Measurements from ENCODE around the gene ZNF888. TPM values are rescaled to one million over a fixed set of nuclear protein-coding genes. Genes with fewer than 3 reads are reported as not detected.
"Not testable (repeated sequence)": the region's sequence is repeated elsewhere in the genome, so short reads cannot be mapped to it uniquely, and the experiment has no call there.

The ZNF888 gene
- total RNA-seq, 1 donor, result 4.7 TPM

DNA sequence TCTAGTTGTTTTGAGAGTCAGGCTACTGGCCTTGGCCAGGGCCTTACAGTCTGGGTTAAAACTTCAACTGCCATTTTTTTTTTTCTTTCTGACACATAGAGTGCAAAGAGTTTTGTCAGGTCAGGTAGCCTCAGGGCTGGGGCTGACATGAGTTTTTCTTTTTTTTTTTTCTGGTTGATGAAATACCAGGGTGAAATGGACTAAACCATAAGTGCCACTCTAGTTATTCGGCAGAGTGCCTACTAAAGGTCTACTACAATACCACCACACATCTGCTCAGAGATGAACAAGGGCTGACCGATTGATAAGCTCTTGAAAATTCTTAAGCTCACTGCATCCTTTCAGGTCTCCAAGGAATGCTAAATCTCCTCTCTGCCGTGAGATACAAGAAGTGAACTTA lies 21.4 kb downstream of the ZNF888 start:
- H3K4me3 ChIP-seq (ENCODE audit: low read depth, low read length), result no peak overlapping the region
- TF ChIP-seq, protein P1, sequence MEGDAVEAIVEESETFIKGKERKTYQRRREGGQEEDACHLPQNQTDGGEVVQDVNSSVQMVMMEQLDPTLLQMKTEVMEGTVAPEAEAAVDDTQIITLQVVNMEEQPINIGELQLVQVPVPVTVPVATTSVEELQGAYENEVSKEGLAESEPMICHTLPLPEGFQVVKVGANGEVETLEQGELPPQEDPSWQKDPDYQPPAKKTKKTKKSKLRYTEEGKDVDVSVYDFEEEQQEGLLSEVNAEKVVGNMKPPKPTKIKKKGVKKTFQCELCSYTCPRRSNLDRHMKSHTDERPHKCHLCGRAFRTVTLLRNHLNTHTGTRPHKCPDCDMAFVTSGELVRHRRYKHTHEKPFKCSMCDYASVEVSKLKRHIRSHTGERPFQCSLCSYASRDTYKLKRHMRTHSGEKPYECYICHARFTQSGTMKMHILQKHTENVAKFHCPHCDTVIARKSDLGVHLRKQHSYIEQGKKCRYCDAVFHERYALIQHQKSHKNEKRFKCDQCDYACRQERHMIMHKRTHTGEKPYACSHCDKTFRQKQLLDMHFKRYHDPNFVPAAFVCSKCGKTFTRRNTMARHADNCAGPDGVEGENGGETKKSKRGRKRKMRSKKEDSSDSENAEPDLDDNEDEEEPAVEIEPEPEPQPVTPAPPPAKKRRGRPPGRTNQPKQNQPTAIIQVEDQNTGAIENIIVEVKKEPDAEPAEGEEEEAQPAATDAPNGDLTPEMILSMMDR (IDR thresholded peaks at IDR 0.05; ENCODE audit: insufficient read depth, low read length), result no peak
- no peak for DNase-seq (ENCODE audit: low read depth)

DNA sequence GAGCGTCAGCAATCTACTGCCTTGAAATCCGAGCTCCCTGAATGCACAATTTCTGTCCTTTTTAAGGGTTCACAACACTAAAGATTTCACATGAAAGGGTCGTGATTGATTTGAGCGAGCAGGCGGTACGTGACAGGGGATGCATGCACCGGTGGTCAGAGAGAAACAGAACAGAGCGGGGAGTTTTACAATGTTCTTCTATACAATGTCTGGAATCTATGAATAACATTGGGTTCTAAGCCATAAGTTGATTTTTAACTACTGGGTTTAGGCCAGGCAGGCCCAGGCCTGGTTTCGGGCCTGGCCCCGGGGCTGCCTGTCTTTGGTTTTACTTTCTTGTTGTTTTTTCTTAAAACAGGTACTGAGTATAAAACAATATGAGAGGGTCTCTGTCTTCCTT lies 24.6 kb downstream of the ZNF888 start:
- DNase-seq (ENCODE audit: low read depth); H3K4me3 ChIP-seq (ENCODE audit: low read depth, low read length): not testable (repeated sequence)

DNA sequence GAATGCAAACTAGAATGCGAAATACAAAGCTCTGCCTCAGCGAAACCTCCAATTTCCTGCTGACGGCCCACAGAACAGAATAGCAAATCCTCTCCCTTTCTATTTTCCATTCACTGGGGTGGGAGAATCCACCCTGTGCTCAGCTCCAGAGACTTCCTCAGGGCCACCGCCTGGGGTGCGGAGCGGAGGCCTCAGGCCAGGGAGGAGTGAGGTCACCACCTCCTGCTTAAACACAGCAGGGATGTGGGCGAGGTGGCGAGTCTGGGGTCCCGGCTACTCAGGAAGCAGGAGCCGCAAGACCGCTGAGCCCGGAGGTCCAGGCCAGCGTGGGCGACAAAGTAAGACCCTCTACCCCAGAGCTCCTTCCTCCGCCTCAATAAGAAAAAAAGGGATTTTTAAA lies 25.1 kb downstream of the ZNF888 start:
- H3K4me3 ChIP-seq (ENCODE audit: low read depth, low read length), result peak overlapping the region; percentile 92
- TF ChIP-seq, protein P1 (IDR thresholded peaks at IDR 0.05; ENCODE audit: insufficient read depth, low read length), result no peak

DNA sequence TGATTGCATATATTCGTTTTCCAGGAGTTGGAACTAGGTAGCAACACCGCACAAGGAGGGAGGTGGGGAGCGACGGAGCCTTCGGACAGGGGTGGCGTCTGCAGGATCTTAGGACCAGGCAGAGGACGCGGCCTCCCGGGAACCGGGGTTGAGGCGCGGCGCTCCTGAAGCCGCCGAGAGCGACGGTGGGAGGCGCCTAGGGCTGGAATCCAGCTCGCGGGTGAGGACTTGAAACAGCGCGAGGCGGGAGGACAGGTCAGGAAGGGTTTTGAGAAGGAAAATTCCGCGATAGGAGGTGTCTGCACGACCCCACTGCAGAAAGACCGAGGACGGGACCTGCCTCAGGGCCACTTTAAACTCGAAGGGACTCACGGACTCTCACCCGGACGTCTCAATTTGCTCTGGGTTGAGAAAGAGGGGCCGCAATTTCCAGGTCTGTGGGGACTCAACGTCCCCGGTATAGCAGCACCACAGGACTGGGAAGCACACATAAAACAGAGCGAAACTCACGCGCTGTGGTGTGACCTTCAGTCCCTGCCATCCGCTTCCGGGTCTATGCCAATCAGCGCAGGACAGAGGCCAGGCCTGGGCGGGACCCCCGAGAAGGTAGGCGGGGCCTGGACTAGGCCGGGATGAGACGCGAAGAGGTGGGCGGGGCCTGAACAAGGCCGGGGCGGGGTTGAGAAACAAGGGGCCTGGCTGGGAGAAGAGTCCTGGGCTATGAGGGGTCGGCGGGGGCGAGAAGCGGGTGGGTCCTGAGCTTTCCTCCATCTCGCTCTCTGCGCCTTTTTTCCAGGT lies 25.9 kb downstream of the ZNF888 start, which contains the start of gene ZNF320:
Gene ZNF320 (minus strand): TSS at position 498 of the 798 bp plus-strand sequence. CDS start 7,380 bp downstream, outside the sequence.
- DNase-seq (ENCODE audit: low read depth), result peak; percentile 89
- TF ChIP-seq, protein P1 (IDR thresholded peaks at IDR 0.05; ENCODE audit: insufficient read depth, low read length), result no peak
- peak within 1 kb of the TSS; percentile 92 for H3K4me3 ChIP-seq (ENCODE audit: low read depth, low read length)

More for the DNA sequence above, 25.1 kb downstream of the ZNF888 start:
- DNase-seq (ENCODE audit: low read depth), result no peak

DNA sequence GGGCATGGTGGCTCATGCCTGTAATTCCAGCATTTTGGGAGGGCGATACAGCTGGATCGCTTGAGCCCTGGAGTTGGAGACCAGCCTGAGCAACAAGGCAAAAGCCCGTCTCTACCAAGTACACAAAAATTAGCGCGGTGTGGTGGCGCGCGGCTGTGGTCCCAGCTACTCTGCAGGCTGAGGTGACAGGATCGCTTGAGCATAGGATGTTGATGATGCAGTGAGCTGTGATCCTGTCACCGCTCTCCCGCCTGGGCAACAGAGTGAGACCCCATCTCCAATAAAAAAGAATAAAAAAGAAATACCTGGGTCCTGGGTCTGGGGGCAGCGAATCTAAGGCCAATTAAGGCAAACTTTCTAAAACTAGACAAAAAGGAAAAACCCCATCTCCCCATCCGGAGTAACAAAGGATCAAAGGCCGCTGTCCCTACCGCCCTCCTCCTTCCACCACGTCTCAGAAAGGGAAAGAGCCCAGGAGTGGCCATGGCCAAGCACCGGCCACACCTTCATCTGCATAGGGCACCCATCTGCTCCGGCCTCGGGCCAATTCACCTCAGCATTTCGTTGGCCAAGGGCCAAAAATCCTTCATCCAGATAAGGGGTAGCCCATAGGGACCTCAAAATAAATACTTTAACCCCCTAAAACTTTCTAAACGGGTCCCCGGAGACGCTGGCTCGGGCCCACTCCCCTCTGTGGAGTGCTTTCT lies 26.6 kb downstream of the ZNF888 start:
- TF ChIP-seq, protein P1 (IDR thresholded peaks at IDR 0.05; ENCODE audit: insufficient read depth, low read length), result no peak
- DNase-seq (ENCODE audit: low read depth), result peak; percentile 15
- H3K4me3 ChIP-seq (ENCODE audit: low read depth, low read length), result peak overlapping the region; percentile 92

DNA sequence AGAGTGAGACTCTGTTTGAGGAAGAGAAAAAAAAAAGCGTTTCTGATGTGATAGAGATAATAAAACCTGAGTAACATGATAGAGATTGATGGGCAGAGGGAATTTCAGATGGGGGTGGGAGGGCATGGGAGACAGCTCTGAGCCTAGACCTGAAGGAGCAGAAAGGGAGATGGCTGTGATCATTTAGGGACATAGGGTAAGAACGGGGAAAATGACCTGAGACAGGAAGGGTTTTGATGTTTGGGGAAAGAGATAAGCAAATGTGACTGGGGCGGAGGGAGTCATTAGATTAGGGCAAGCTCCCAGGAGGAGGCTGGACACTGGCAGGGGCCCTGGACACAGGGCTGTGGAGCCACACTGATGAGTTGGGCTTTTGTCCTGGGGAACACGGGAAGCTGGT lies 31.9 kb downstream of the ZNF888 start:
- DNase-seq (ENCODE audit: low read depth), result no peak
- no peak overlapping the region for H3K4me3 ChIP-seq (ENCODE audit: low read depth, low read length)
- TF ChIP-seq, protein P1 (IDR thresholded peaks at IDR 0.05; ENCODE audit: insufficient read depth, low read length), result no peak

DNA sequence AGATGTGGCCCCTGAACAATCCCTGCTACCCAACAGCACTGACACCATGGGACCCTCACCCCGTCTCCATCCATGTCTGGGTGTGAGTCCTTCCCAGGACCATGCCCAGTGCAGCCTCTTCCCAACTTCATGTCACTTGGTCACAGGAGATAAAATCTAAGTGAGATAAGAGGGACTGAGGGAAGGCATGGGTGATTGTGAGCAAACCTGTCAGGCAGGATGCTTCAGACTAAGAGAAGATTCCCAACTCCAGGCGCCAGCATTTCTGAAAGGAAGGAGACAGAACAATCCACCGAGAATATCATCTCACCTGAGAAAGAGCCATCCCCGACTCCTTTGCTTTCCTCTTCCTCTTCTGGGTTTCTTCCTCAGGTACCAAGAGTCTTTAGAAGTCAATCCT lies 33.3 kb downstream of the ZNF888 start:
- no peak for DNase-seq (ENCODE audit: low read depth)
- TF ChIP-seq, protein P1 (IDR thresholded peaks at IDR 0.05; ENCODE audit: insufficient read depth, low read length), result no peak

More for the DNA sequence above, 33.3 kb downstream of the ZNF888 start:
- no peak overlapping the region for H3K4me3 ChIP-seq (ENCODE audit: low read depth, low read length)
